Measurements from ENCODE around the gene PIM3.
A peak's percentile ranks its signal among the peaks of the same experiment; 100 is the strongest.
"Not testable (repeated sequence)": the region's sequence is repeated elsewhere in the genome, so short reads cannot be mapped to it uniquely, and the experiment has no call there.

The PIM3 gene

GRCh38 chr22:49943771-49944398 lies 16.7 kb upstream of the PIM3 start:
- no peak for DNase-seq

- DNase-seq, result no peak
These were observed 16.1 kb upstream of the PIM3 start for GRCh38 chr22:49944399-49944891.

DNA sequence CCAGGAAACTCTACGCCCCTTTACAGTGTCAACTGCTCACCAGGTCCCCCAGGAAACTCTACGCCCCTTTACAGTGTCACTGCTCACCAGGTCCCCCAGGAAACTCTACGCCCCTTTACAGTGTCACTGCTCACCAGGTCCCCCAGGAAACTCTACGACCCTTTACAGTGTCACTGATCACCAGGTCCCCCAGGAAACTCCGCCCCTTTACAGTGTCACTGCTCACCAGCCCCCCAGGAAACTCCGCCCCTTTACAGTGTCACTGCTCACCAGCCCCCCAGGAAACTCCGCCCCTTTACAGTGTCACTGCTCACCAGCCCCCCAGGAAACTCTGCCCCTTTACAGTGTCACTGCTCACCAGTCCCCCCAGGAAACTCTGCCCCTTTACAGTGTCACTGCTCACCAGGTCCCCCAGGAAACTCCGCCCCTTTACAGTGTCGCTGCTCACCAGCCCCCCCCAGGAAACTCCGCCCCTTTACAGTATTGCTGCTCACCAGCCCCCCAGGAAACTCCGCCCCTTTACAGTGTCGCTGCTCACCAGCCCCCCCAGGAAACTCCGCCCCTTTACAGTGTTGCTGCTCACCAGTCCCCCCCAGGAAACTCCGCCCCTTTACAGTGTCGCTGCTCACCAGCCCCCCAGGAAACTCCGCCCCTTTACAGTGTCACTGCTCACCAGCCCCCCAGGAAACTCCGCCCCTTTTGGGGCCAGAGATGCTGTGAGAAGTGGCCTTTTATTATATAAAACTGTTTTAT lies 15.4 kb upstream of the PIM3 start:
- DNase-seq, result not testable (repeated sequence)

DNA sequence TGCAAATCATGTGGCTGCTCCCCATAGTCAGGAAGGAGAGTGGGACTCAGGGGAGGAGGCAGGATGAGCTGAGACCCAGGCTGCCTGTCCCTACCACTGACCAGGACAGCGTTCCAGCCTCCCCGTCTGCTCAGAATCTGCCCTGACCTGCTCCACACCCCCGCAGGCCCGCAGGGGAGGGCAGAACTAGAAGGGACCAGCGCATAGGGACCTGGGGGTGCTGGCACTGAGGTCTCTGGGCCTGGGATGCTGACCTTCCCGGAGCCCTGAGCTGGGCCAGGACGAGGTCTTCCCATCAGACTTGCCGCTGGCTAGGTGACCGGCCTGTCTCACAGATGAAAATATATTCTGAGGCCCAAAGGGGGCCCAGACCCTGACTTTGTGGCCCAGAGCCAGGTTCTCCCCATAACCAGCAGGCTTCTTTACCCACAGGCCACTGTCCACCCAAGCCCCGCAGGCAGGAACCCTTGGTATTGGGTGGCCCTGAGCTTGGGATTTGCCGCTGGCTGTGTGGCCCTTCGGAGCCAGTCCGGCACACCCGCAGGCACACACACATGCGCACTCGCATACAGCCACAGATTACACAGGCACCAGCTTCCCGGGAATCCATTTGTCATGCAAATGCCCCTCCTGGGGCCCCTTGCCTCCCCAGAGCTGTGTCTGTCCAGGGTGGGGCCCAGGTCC lies 13.8 kb upstream of the PIM3 start:
- peak; percentile 23 for DNase-seq

- DNase-seq, result no peak
These were observed 13.3 kb upstream of the PIM3 start for GRCh38 chr22:49947296-49947622.

DNA sequence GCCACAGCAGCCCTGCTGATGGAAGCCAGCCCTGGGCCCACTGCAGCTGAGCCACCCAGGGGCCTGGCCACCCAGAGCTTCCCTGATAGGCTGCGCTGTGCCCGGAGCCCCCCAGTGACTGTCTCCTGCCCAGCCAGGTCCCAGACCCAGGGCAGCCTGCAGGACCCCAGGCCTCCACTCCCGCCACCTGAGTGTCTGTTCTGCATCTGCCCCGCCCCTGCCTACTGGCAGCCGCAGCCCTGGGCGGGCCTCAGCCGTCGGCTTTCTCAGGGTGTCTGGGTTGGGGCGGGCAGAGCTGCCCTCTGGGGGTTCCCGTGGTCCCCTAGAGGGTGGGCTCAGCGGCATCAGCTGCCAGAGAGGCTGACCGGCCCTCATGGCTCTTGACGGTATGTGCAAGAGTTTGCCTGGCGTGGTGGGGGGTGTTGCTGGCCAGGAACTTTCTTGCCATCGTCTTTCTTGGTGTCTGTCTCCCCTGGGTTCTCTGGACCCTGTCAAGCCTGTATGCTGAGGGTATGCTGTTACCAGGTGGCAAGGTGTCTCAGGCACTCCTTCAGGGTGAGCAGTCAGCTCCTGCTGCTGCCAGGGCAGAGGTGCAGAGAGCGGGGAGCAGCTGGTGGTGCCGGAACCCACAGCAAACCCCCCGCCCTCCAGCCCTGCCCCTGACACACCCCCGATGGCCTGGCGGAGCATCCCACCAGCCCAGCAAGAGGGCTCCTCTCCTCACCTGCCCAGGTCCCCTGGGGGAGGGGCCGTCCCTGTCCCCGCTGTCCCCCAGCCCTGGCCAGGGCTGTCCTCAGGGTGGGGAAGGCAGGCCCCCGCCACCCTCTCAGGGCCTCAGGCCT lies 12.2 kb upstream of the PIM3 start:
- DNase-seq, result no peak

DNA sequence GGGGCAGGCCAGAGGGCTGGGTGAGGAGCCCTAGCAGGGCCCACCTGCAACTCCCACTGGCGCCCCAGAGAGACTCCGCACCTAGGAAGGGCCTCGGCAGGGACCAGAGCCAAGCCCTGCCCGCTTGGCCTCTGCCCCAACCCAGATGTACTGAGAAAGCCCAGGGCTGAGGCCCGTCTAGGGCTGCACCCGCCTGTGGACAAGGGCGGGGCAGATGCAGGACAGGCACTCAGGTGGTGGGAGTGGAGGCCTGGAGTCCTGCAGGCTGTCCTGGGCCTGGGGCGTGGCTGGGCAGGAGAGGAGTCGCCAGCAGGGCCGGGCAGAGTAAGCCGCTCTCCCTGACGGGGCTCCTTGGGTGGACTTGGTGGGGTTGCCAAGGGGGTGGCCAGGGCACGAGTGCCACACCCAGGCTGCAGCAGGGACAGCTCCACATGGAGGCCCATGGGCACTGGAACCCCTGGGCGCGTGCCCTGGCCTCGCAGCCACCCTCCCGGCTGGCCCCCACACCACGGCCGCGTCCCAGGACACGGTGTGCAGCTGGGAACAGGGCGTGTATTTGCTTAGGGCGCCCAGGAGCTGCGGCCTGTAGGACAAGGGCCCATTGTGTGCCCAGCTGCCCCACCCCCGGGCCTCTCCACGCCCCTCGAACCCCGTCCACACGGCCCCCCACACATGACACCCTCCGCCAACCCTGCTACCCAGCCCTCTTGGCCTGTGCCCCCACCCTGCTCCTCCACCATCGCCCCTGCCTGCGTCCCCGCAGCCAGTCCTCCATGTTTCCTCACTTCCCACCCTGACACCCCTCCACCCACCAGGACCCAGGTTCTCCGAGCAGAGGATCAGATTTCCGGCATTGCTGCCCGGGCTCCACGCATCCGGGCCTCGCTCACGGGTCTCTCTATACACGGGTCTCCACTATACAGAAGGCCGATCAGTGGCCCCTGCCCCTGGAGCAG lies 11.3 kb upstream of the PIM3 start:
- no peak for DNase-seq

GRCh38 chr22:49949914-49950292 lies 10.7 kb upstream of the PIM3 start:
- DNase-seq, result no peak

- DNase-seq, result no peak
These were observed 10.1 kb upstream of the PIM3 start for GRCh38 chr22:49950396-49950994.

DNA sequence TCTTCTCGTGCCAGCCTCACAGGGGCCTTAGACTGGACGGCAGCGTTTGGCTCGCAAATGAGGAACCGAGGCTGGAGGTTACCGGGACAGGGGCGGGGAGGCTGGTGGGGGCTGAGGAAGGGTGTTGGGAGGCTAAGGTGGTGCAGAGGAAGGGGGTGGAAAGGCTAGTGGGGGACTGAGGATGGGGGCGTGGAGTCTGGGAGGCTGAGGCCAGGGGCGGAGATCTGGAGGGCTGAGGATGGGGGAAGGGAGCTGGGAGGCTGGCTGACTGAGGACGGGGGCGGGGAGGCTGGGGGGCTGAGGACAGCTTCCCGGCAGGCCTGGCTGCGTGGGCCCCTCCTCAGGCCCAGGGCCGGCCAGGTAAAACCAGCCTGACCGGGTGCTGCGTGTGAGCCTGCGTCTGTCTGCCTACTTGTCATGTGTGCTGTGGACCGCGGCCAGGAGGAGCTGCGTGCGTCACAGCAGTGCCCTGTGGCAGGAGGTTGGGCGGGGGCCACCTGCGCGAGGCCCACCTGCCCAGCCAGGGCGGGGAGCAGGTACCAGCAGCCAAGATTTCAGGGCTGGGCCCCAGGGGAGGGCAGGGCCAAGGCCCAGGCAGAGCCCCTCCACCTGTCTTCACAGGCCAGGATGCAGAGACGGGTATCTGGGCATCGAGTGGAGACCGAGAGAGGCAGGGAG lies 9.4 kb upstream of the PIM3 start:
- DNase-seq, result peak; percentile 72

GRCh38 chr22:49951678-49951985 lies 8.9 kb upstream of the PIM3 start:
- no peak for DNase-seq

- DNase-seq, result no peak
These were observed 8.3 kb upstream of the PIM3 start for GRCh38 chr22:49951986-49952896.

- DNase-seq, result no peak
These were observed 7.4 kb upstream of the PIM3 start for GRCh38 chr22:49953027-49953679.

- DNase-seq, result no peak
These were observed 6.8 kb upstream of the PIM3 start for GRCh38 chr22:49953680-49954344.

- peak; percentile 33 for DNase-seq
These were observed 6.2 kb upstream of the PIM3 start for GRCh38 chr22:49954354-49954753.

- DNase-seq, result no peak
These were observed 5.5 kb upstream of the PIM3 start for GRCh38 chr22:49954991-49955580.

- no peak for DNase-seq
These were observed 4.8 kb upstream of the PIM3 start for GRCh38 chr22:49955581-49956417.

GRCh38 chr22:49956418-49956770 lies 4.2 kb upstream of the PIM3 start:
- no peak for DNase-seq

Measured in SHP77 treated with DMSO at 0.1 percent for 48 hours (cell line).